Peyer's patch (tissue), 4 donors: ENCODE data around the gene BIN1.

Source experiments
- CTCF ChIP-seq, 6 experiments: fragments of 450-650 bp in 4 of 6; fragments of 200-600 bp in 2 of 6; sonication (generic) in 1 of 6; IDR thresholded peaks; one replicate each; pipeline ENCODE4 v1.5.1; 2017 to 2019; ENCODE audit warnings: antibody characterized with exemption in 6 of 6, mild to moderate bottlenecking in 3 of 6, moderate library complexity in 1 of 6
- POLR2A ChIP-seq, 2 donors: fragments of 450-650 bp; IDR thresholded peaks; one replicate each; pipeline ENCODE4 v1.5.1; 2017; ENCODE audit warnings: antibody characterized with exemption in 2 of 2, mild to moderate bottlenecking in 2 of 2, moderate library complexity in 2 of 2

DNA sequence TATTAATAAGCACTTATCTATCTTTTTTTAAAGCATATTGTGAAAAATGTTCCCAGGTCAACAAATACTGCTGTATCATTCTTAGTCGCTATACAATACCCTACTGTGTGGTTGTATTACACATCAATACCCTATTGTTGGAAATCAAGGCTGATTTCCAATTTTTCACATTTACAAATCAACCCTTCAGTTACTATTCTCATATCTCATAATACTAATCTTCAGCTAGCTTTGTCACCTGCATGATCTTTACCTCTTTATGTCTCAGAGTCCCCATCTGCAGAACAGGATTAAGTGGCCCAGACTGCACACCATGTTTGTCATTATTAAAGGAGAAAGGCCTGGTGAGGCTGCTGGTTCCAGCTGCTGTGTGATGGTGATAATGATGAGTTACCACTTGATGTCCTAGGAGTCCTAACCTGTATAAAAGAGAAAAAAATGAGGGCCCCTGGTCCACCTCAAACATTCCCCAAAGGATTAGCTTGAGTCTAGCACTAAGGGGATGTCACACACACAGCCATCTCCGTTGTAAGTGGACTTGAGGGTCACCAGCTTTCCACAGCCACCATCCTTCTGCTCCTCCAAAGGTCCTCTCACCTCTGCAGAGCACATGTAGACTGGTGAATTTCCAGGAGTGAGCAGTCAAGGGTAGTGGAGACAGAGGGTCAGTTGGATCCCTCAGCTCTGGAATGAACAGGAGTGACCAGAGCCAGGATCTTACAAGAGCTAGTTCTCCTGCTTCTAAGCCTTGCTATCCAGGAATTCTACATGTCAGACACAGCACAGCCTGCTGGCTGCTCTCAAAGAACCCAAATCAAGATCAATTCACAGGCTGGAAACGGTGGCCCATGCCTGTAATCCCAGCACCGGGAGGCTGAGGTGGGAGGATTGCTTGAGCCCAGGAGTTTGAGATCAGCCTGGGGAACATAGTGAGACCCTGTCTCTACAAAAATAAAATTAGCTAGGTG is 36.0 kb upstream of the BIN1 start:
- TF ChIP-seq CTCF (IDR thresholded peaks at IDR 0.05) (no peak), POLR2A (IDR thresholded peaks at IDR 0.05) (no peak)
